Measurements from ENCODE around the gene UBE2D2. TPM values are rescaled to one million over a fixed set of nuclear protein-coding genes. Genes with fewer than 3 reads are reported as not detected.

UBE2D2 gene
- total and polyA plus RNA-seq, 2 of the 13 experiments (the other 11 are each of a cell fraction or from before 2014, with no cell fraction given), result 79.1 to 109 TPM

- intact Hi-C loops (cut with micrococcal nuclease; ENCODE audit: unreplicated experiment) (no loop called here), in situ Hi-C loops (cut with HindIII; ENCODE audit: extremely low pct_ligation_motif_present, low pct_unique_long_range_greater_than_20kb) (no loop called here)
- Histone ChIP-seq H3K4me2 (ENCODE audit: low read depth, low read length) (no peak overlapping the region), H3K4me3 (replicated peaks in 1 of 3; ENCODE audit: insufficient read depth in 1 of 3, low read depth in 2 of 3, low read length in 3 of 3) (no peak overlapping the region), H3K9ac (ENCODE audit: insufficient read depth, low read depth, low read length) (no peak overlapping the region), H3K4me1 (ENCODE audit: insufficient read depth, low read length) (peaks cover 66% of the 10 kb centered on the region), H4K20me1 (ENCODE audit: insufficient read depth, low read length) (peaks cover 85% of the 10 kb centered on the region), H3K27me3 (ENCODE audit: control insufficient read depth in 1 of 2, insufficient read depth in 2 of 2, low read length in 2 of 2) (no peaks in the 10 kb centered on the region), H3K9me3 (ENCODE audit: low read length) (no peaks in the 10 kb centered on the region), H3K36me3 (replicated peaks in 1 of 2; ENCODE audit: control insufficient read depth in 1 of 2, insufficient read depth in 2 of 2, low read length in 2 of 2) (peaks cover 11 to 29% of the 10 kb centered on the region in 2 experiments), H3K79me2 (ENCODE audit: insufficient read depth, low read length) (peaks cover 94% of the 10 kb centered on the region), H2AFZ (ENCODE audit: low read length) (no peak overlapping the region), H3K27ac (ENCODE audit: extremely low read length, insufficient read depth, low read length) (no peak overlapping the region)
- no TSS peak for BruUV-seq (replicated peaks)
- ATAC-seq (no peak), DNase-seq (ENCODE audit: low spot score) (no peak), FAIRE-seq (no peak)
- POLR2A ChIA-PET, result interaction anchor here (1.4 to 3.5 kb wide), 2 partner anchors 11 to 12 kb away, joined by 3 to 12 read pairs; no protein-coding TSS in a partner anchor
- TF ChIP-seq FOXC1 (CRISPR knock-in tag; IDR thresholded peaks at IDR 0.05; ENCODE audit: borderline replicate concordance) (no peak), ZNF629 (CRISPR knock-in tag; conservative IDR thresholded peaks at IDR 0.05) (peak; percentile 74)
- CTCF ChIA-PET (ENCODE audit: low intra/inter-chr PET ratio, low total read pairs), result no interaction called here
- 86% methylated on average over 3 of the region's 7 CpGs for WGBS (ENCODE audit: low lambda C conversion rate)
These were observed 105.4 kb downstream of the UBE2D2 start for GRCh38 chr5:139666551-139666950.

- BruUV-seq (replicated peaks), result no TSS peak
- Histone ChIP-seq H3K79me2 (ENCODE audit: insufficient read depth, low read length) (peaks cover 94% of the 10 kb centered on the region), H3K4me3 (replicated peaks in 1 of 3; ENCODE audit: insufficient read depth in 1 of 3, low read depth in 2 of 3, low read length in 3 of 3) (no peak overlapping the region), H3K9ac (ENCODE audit: insufficient read depth, low read depth, low read length) (no peak overlapping the region), H3K27me3 (ENCODE audit: control insufficient read depth in 1 of 2, insufficient read depth in 2 of 2, low read length in 2 of 2) (no peaks in the 10 kb centered on the region), H4K20me1 (ENCODE audit: insufficient read depth, low read length) (peaks cover 81% of the 10 kb centered on the region), H2AFZ (ENCODE audit: low read length) (no peak overlapping the region), H3K4me2 (ENCODE audit: low read depth, low read length) (no peak overlapping the region), H3K4me1 (ENCODE audit: insufficient read depth, low read length) (peaks cover 66% of the 10 kb centered on the region), H3K36me3 (replicated peaks in 1 of 2; ENCODE audit: control insufficient read depth in 1 of 2, insufficient read depth in 2 of 2, low read length in 2 of 2) (peaks cover 9 to 23% of the 10 kb centered on the region in 2 experiments), H3K27ac (ENCODE audit: extremely low read length, insufficient read depth, low read length) (no peak overlapping the region), H3K9me3 (ENCODE audit: low read length) (no peaks in the 10 kb centered on the region)
- no peak for ATAC-seq
- DNase-seq (ENCODE audit: low spot score), result no peak
- 0 out of 2 replicates have a peak, but pooled peaks have one; percentile 26 for TF ChIP-seq ZNF629 (CRISPR knock-in tag; conservative IDR thresholded peaks at IDR 0.05)
- TF ChIP-seq SALL1 (CRISPR knock-in tag; IDR thresholded peaks at IDR 0.05), result no peak
- no peak for TF ChIP-seq ZNF432 (CRISPR knock-in tag; IDR thresholded peaks at IDR 0.05; ENCODE audit: borderline replicate concordance)
- no peak for TF ChIP-seq TFE3 (CRISPR knock-in tag; IDR thresholded peaks at IDR 0.05)
- FAIRE-seq, result no peak
- intact Hi-C loops (cut with micrococcal nuclease; ENCODE audit: unreplicated experiment), result no loop called here
- WGBS (ENCODE audit: low lambda C conversion rate), result 75% methylated on average over 1 of the region's 2 CpGs
- ChIA-PET CTCF (ENCODE audit: low intra/inter-chr PET ratio, low total read pairs) (no interaction called here), POLR2A (interaction anchor here (1.4 kb wide), 1 partner anchor 12 kb away, joined by 3 read pairs; no protein-coding TSS in a partner anchor)
- in situ Hi-C loops (cut with HindIII; ENCODE audit: extremely low pct_ligation_motif_present, low pct_unique_long_range_greater_than_20kb), result no loop called here
These were observed 106.0 kb downstream of the UBE2D2 start for GRCh38 chr5:139667001-139667729.
